Fibroblast of the aortic adventitia (primary cell): Measurements from ENCODE around the gene EXOC3. TPM values are rescaled to one million over a fixed set of nuclear protein-coding genes. Genes with fewer than 3 reads are reported as not detected.

Experiments used
- DNase-seq: peaks from one replicate; pipeline ENCODE4 v3.0.0-alpha.2; 2010; ENCODE audit warnings: low read depth
- H3K4me3 ChIP-seq: 2 replicates; pipeline ENCODE4 v1.5.1; 2011; ENCODE audit warnings: low read depth, mild to moderate bottlenecking, control low read depth, low read length, moderate library complexity
- total RNA-seq: library from RNA; depleted of rRNA; stranded (reverse); fragments of >200 nt; gene quantifications from 2 replicates; pipeline ENCODE4 v1.2.3, GENCODE V29; 2012; ENCODE audit warnings: low replicate concordance
- TF ChIP-seq, protein P1 (sequence below): IDR thresholded peaks from 2 replicates; pipeline ENCODE4 v1.5.1; 2011; ENCODE audit warnings: mild to moderate bottlenecking, low read length, control low read depth, inconsistent platforms; ENCODE audit not compliant: insufficient read depth

The EXOC3 gene
- total RNA-seq, 1 donor, result 39.8 TPM

DNA sequence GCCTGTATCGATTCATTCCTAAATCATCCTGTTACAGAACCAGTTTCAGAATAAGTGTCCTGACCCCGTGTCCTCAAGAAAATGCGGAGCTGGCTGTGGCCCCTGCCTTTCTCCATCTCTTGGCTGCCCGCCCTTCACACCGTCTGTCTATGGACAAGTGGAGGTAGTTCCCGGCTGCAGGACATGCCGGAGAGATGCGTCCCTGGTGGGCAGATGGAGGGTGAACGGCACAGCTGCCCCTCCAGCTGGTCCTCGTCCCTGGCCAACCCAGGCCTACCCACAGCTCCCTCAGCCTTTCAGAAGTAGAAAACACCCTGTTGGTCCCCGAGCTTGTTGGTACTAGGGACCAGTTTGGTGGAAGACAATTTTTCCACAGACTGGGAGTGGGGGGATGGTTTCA, 14.8 kb upstream of the EXOC3 start:
- TF ChIP-seq, protein P1, sequence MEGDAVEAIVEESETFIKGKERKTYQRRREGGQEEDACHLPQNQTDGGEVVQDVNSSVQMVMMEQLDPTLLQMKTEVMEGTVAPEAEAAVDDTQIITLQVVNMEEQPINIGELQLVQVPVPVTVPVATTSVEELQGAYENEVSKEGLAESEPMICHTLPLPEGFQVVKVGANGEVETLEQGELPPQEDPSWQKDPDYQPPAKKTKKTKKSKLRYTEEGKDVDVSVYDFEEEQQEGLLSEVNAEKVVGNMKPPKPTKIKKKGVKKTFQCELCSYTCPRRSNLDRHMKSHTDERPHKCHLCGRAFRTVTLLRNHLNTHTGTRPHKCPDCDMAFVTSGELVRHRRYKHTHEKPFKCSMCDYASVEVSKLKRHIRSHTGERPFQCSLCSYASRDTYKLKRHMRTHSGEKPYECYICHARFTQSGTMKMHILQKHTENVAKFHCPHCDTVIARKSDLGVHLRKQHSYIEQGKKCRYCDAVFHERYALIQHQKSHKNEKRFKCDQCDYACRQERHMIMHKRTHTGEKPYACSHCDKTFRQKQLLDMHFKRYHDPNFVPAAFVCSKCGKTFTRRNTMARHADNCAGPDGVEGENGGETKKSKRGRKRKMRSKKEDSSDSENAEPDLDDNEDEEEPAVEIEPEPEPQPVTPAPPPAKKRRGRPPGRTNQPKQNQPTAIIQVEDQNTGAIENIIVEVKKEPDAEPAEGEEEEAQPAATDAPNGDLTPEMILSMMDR, result no peak
- no peak for DNase-seq
- H3K4me3 ChIP-seq, result no peak overlapping the region

DNA sequence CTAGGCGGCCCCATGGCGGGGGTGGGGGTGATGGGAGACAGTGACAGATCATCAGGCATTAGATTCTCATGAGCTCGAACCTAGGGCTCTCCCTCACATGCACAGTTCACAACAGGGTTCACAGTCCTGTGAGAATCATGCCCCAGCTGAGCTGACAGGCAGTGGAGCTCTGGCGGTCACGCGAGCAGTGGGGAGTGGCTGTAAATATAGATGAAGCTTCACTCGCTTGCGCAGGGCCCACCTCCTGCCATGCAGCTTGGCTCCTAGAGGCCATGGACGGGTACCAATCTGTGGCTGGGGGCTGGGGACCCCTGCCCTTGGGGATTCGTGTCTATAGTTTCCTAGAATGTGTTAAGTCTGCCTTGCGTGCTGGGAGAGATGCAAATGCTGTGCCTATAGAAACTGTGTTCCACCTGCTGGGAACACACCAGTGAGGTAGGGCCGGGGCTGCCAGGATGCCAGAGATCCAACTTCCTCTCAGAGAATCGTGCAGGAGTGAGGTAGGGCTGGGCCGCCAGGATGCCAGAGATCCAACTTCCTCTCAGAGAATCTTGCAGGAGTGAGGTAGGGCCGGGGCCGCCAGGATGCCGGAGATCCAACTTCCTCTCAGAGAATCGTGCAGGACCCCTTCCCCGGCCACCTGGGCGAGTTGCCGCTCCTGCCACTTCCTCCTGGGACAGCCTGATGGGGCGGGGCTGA, 14.1 kb upstream of the EXOC3 start:
- no peak for DNase-seq
- TF ChIP-seq, protein P1, result no peak
- H3K4me3 ChIP-seq, result no peak overlapping the region

DNA sequence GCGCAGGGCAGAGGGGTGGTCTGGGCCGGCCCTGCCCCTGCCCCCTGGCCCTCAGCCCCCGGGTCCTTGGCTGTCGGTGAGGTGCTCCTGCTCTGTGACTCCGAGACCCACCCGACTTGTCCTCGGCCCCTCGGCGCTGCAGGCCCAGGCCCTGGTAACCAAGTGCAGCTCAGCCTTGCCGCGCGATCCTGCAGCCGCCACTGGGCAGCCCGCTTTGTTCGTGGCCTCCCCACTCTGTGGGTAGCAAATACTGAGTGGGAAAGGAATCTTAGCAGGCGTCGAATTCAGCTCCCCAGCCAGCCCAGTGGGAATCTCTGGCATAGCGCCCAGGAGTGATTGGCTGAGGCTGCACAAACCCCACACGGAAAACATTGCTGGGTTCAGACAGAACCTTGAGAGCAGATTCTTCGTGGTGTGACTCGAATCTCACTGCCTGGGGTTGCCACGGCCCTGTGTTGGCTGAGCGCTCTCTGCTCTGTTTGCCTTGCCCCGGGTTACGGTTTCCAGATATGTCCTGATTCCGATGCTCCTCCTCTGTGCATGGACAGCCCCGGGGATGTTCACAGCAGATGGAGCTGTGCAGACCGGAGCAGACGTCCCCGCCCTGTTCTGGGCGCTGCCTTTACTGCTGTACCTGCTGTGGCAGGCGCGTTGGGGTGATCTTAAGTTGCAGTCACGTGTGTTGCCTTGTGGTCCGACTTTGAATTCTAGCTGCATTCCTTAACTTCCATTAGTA, 13.4 kb upstream of the EXOC3 start:
- DNase-seq, result peak; percentile 80

DNA sequence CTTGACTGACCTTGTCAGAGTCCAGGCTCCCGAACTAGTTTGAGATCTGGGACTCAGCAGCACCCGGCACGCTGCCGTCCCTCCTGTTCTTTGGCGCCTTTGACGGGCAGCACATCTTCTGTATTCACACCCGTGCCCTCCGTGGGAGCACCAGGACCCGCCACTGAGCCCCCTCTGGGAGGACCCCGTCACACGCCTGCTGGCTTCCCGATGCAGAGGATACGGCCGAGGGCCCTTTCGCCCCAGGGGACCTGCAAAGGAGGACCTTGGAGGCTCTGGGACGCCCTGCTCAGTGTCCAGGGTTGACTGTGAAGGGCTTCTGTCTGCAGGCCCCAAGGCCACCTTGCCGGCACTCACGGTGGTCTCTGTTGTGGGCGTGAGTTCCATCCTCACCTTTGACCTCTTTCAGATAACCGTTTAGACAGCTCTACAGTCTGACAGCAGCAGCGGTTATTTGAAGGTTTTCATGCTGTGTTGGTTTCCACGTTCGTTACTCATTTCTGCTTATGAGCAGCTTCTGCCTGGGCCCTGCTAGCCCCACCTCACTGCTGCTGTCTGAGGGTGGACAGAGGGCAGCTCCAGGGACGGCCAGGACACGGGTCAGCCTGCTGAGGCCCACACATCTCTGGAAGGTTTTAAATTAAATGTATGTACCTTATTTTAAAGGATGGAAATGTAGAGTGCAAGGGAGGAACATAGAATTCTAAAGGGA, 12.6 kb upstream of the EXOC3 start:
- no peak overlapping the region for H3K4me3 ChIP-seq
- no peak for DNase-seq
- TF ChIP-seq, protein P1, result no peak

More for the DNA sequence above, 13.4 kb upstream of the EXOC3 start:
- H3K4me3 ChIP-seq, result no peak overlapping the region
- TF ChIP-seq, protein P1, result no peak

DNA sequence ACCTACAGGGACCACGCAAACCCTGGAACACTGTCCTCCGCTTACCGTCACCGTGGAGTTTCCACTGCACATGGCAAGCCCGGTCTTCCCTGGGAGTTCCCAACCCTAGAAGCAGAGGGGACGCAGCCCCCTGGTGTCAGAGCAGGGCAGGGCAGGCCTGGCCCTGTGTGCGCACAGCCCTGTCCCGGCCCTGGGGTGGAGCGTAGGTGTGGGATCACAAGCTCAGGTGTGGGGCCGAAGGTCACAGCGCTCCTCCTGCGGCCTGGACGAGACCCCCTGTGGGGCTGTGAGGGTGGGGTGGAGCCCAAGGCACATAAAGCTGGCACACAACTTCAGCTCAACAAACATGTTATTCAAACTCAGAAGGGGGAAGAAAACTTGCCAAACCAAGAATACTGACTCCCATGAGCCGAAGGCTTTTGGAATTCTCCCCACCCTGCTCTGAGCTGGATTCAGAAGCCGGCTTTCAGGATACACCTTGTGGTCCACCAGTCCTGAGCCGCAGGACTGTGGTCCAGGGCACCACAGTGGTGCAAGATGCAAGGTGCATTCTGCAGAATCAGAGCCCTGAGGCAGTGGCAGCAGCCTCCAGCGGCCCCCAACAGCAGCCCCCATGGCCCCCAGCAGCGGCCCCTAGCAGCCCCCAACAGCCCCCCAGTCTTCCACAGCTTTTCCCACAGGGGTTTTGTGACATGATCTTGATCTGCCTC, 11.8 kb upstream of the EXOC3 start:
- DNase-seq, result peak; percentile 43
- TF ChIP-seq, protein P1, result peak; percentile 75
- no peak overlapping the region for H3K4me3 ChIP-seq

DNA sequence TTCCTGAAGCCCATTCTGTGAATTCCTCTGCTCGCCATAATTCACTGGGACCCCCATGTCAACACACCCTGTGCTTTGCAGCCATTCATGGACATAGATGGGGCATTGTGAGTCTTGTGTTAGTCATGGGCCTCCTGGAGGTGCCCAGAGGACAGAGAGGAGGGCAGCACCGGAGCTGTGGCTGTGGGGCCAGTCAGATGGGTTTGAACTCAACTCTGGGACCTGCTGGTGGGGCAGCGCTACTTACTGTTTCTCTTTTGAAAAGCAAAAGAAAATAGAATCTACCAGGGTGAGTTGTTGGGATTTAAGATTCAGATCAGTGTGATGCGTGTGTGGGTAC, 11.3 kb upstream of the EXOC3 start:
- DNase-seq, result no peak
- H3K4me3 ChIP-seq, result no peak overlapping the region
- TF ChIP-seq, protein P1, result no peak
